ENCODE results near the gene SCUBE2.
"Not testable (repeated sequence)": the region's sequence is repeated elsewhere in the genome, so short reads cannot be mapped to it uniquely, and the experiment has no call there.

Gene SCUBE2

DNA sequence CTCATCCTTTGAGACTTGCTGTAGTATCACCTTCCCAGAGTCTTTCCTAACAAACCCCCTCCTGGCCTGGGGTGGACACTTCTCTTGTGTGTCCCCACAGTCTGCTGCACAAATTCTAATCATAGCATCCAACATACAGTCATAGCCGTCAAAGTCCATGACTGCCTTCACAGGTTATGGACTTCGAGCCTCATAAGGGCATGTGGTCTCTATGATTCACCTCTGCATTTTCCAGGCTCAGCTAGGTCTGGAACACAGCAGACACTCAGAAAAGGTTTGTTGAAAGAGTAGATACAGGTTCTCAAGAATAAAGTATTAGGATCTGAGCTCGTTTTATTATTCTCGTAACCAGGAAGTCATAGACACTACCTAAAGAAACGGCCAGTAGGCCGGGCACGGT is 13.2 kb upstream of the SCUBE2 start:
- no peak for DNase-seq (ENCODE audit: low read depth)
- TF ChIP-seq, protein P1, sequence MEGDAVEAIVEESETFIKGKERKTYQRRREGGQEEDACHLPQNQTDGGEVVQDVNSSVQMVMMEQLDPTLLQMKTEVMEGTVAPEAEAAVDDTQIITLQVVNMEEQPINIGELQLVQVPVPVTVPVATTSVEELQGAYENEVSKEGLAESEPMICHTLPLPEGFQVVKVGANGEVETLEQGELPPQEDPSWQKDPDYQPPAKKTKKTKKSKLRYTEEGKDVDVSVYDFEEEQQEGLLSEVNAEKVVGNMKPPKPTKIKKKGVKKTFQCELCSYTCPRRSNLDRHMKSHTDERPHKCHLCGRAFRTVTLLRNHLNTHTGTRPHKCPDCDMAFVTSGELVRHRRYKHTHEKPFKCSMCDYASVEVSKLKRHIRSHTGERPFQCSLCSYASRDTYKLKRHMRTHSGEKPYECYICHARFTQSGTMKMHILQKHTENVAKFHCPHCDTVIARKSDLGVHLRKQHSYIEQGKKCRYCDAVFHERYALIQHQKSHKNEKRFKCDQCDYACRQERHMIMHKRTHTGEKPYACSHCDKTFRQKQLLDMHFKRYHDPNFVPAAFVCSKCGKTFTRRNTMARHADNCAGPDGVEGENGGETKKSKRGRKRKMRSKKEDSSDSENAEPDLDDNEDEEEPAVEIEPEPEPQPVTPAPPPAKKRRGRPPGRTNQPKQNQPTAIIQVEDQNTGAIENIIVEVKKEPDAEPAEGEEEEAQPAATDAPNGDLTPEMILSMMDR (IDR thresholded peaks at IDR 0.05; ENCODE audit: insufficient read depth, low read depth, low read length, missing control alignments): no peak
- H3K4me3 ChIP-seq (ENCODE audit: low read length): no peak overlapping the region

DNA sequence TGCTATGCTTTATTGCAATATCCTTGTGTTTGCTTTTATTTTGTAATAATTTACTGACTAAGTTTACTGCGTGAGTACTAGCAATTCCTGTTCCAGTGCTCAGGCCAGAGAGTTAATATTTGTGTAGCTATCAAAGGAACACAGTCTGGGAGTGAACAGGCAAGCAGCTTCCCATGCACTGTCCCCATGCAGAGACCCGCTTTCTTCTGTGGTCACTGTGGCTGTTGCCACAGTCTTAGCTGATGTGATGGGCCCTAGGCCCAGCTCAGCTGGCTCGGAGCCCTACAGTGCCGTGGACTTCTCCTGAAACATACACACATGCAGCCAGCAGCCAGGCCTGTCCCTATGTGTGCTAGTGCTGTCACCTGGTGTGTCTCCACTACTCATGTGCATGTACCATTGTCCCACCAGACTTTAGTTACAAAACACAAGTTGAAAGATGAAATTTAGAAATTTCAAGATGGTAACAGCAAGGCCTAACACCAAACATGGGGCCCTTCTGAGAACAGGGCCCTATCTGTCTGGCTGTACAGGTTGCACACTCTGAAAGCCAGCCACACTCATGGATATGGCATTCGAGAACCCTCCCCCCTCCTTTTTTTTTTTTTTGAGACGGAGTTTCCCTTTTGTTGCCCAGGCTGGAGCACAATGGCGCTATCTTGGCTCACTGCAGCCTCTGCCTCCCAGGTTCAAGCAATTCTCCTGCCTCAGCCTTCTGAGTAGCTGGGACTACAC is 12.3 kb upstream of the SCUBE2 start:
- TF ChIP-seq, protein P1 (IDR thresholded peaks at IDR 0.05; ENCODE audit: insufficient read depth, low read depth, low read length, missing control alignments): no peak
- no peak for DNase-seq (ENCODE audit: low read depth)
- no peak overlapping the region for H3K4me3 ChIP-seq (ENCODE audit: low read length)

DNA sequence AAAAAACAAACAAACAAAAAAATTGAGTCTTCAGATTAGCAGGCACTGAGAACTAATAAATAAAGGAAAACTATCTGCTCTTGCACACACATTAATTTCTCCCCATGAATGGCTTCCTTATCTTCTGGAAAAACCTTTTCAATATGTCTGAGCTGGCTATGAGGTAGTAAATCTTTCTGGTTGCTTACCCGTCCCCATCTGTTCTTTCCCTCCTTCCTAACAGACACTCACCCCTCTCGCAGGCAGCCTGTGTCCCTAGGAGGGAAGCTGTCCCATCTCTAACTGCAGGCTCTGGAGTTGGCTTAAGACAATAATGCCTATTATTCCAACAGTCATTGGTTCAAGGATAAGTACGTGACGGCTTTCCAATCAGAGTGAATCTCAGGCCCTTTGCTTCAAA is 8.2 kb upstream of the SCUBE2 start:
- no peak overlapping the region for H3K4me3 ChIP-seq (ENCODE audit: low read length)
- TF ChIP-seq, protein P1 (IDR thresholded peaks at IDR 0.05; ENCODE audit: insufficient read depth, low read depth, low read length, missing control alignments): no peak
- DNase-seq (ENCODE audit: low read depth): no peak

DNA sequence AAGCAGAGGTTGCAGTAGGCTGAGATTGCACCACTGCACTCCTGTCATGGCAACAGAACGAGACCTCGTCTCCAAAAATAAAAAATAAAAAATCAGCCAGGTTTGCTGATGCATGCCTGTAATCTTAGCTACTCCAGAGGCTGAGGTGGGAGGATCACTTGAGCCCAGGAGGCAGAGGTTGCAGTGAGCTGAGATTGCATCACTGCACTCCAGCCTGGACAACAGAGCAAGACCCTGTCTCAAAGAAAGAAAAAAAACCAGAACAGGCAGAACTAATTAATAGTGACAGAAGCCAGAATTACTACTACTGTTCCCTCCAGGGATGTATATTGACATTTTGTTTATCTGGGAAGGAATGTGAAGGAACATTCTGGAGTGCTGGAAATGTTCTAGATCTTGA is 7.1 kb upstream of the SCUBE2 start:
- not testable (repeated sequence) for H3K4me3 ChIP-seq (ENCODE audit: low read length); DNase-seq (ENCODE audit: low read depth)

DNA sequence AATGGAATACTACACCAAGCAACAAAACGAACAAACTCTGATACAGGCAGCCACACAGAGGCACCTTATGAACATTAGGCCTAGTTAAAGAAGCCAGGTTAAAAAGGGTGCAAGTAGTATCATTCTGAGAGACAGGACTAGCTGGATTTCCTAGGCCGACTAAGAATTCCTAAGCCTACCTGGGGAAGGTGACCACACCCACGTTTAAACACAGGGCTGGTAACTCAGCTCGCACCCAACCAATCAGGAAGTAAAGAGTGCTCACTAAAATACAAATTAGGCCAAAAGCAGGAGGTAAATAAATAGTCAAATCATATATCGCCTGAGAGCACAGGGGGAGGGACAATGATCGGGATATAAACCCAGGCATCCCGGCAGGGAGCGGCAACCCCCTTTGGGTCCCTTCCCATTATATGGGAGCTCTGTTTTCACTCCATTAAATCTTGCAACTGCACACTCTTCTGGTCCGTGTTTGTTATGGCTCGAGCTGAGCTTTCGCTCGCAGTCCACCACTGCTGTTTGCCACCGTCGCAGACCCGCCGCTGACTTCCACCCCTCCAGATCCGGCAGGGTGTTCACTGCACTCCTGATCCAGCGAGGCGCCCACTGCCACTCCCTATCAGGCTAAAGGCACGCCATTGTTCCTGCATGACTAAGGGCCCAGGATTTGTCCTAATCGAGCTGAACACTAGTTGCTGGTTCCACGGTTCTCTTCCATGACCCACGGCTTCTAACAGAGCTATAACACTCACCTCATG is 6.0 kb upstream of the SCUBE2 start:
- H3K4me3 ChIP-seq (ENCODE audit: low read length); DNase-seq (ENCODE audit: low read depth): not testable (repeated sequence)

DNA sequence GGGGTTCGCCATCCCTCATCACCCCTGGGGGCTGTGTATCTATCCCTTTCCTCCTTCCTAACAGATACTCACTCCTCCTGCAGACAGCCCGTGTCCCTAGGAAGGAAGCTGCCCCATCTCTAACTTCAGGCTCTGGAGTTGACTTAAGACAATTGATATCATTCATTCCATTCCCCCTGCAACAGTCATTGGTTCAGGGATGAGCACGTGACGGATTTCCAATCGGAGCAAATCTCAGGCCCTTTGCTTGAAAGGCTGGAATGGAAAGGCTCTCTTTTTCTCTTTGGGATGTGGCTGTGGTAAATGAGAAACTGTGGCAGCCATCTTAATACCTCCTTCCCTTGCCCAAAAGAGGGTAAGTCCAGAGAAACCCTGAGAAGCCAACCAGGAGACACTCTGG is 5.0 kb upstream of the SCUBE2 start:
- DNase-seq (ENCODE audit: low read depth): no peak
- TF ChIP-seq, protein P1 (IDR thresholded peaks at IDR 0.05; ENCODE audit: insufficient read depth, low read depth, low read length, missing control alignments): no peak
- no peak overlapping the region for H3K4me3 ChIP-seq (ENCODE audit: low read length)

DNA sequence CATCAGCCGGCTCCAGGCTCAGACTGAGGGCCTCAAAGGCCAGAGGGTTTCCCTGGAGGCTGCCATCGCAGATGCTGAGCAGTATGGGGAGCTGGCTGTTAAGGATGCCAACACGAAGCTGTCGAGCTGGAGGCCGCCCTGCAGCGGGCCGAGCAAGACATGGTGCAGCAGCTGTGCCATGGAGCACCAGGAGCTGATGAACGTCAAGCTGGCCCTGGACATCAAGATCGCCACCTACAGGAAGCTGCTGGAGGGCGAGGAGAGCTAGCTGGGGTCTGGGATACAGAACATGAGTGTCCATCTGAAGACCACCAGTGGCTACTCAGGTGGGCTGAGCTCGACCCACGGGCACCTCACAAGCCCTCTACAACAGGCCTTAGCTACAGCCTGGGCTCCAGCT is 4.0 kb upstream of the SCUBE2 start:
- DNase-seq (ENCODE audit: low read depth): no peak
- TF ChIP-seq, protein P1 (IDR thresholded peaks at IDR 0.05; ENCODE audit: insufficient read depth, low read depth, low read length, missing control alignments): no peak
- H3K4me3 ChIP-seq (ENCODE audit: low read length): no peak overlapping the region

DNA sequence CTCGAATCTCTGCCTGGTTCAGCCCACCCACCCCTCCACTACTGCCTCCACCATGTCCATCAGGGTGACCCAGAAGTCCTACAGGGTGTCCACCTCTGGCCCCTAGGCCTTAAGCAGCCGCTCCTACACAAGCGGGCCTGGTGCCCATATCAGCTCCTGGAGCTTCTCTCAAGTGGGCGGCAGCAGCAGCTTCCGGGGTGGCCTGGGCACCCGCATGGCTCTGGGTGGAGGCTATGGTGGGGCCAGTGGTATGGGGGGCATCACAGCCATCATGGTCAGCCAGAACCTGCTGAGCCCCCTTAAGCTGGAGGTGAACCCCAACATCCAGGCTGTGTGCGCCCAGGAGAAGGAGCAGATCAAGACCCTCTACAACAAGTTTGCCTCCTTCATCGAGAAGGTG is 3.0 kb upstream of the SCUBE2 start:
- DNase-seq (ENCODE audit: low read depth): no peak
- TF ChIP-seq, protein P1 (IDR thresholded peaks at IDR 0.05; ENCODE audit: insufficient read depth, low read depth, low read length, missing control alignments): no peak
- H3K4me3 ChIP-seq (ENCODE audit: low read length): no peak overlapping the region

Data from epithelial cell of esophagus (primary cell).